Stomach (tissue), 19 donors: Measurements from ENCODE around the gene MBOAT2. TPM values are rescaled to one million over a fixed set of nuclear protein-coding genes. Genes with fewer than 3 reads are reported as not detected.
"Not testable (repeated sequence)": the region's sequence is repeated elsewhere in the genome, so short reads cannot be mapped to it uniquely, and the experiment has no call there.

Experiments used
- DNase-seq, 2 donors: peaks; one replicate each; pipeline versions ENCODE4 v3.0.0 to v3.0.0-alpha.2; 2013 to 2019
- H3K27ac ChIP-seq, 5 donors: fragments of 200-600 bp in 4 of 5; sonication (generic) in 4 of 5; one replicate each; pipeline ENCODE4 v1.5.1; 2013 to 2019; ENCODE audit warnings: mild to moderate bottlenecking in 1 of 5, moderate library complexity in 1 of 5
- H3K27me3 ChIP-seq, 3 donors: fragments of 200-600 bp; sonication (generic); one replicate each; pipeline ENCODE4 v1.5.1; 2017 to 2019; ENCODE audit warnings: mixed run types in 1 of 3
- H3K36me3 ChIP-seq, 4 donors: fragments of 200-600 bp; sonication (generic); 1 replicate in 3 of 4; 2 replicates in 1 of 4; pipeline ENCODE4 v1.5.1; 2016 to 2019
- H3K4me1 ChIP-seq, 4 donors: fragments of 200-600 bp; sonication (generic); one replicate each; pipeline ENCODE4 v1.5.1; 2016 to 2019
- H3K4me3 ChIP-seq, 4 donors: fragments of 200-600 bp; sonication (generic) in 3 of 4; one replicate each; pipeline ENCODE4 v1.5.1; 2016 to 2019; ENCODE audit warnings: mild to moderate bottlenecking in 1 of 4
- H3K9me3 ChIP-seq, 4 donors: fragments of 200-600 bp; sonication (generic); one replicate each; pipeline ENCODE4 v1.5.1; 2016 to 2019
- EP300 ChIP-seq: sonication (generic); formaldehyde crosslinking; IDR thresholded peaks from one replicate; pipeline ENCODE4 v1.6.1; 2017; ENCODE audit warnings: antibody characterized with exemption
- POLR2A ChIP-seq, 4 donors: fragments of 450-650 bp; IDR thresholded peaks; one replicate each; pipeline ENCODE4 v1.6.1; 2016; ENCODE audit warnings: antibody characterized with exemption in 4 of 4, control low read depth in 2 of 4, mild to moderate bottlenecking in 1 of 4, moderate library complexity in 1 of 4
- POLR2AphosphoS5 ChIP-seq, 3 donors: sonication (generic); formaldehyde crosslinking; IDR thresholded peaks; one replicate each; pipeline ENCODE4 v1.6.1; 2016; ENCODE audit warnings: antibody characterized with exemption in 3 of 3
- WGBS, 5 donors: extraction: QIAGEN DNeasy Blood & Tissue Kit in 3 of 5; methylation state at CpG; one replicate each; pipeline versions ENCODE4 v1.1.5 to v1.1.7; 2013 to 2018; 5-methylcytosine and 5-hydroxymethylcytosine counted together
- intact Hi-C: fragments of 100-400 bp; cut with DNase I; formaldehyde crosslinking; loops from one replicate; pipeline ENCODE4 v1.15.1; 2023; ENCODE audit warnings: low total_unique reads
- long read RNA-seq, 10 donors: transcript quantifications; one replicate each; lab custom pipeline, GENCODE V29; 2026
- polyA plus RNA-seq, 3 donors: library from polyadenylated mRNA; stranded (reverse); fragments of 200-250 nt; gene quantifications; one replicate each; pipeline ENCODE4 v1.2.3, GENCODE V29; 2013
- total RNA-seq, 5 donors: library from RNA; depleted of rRNA; stranded (reverse); fragments of >200 nt; gene quantifications; one replicate each; pipeline versions ENCODE4 v1.1.0 to v1.2.3, GENCODE V29; 2014 to 2016
- TF ChIP-seq, protein P1 (sequence below), 7 experiments: fragments of 450-650 bp in 4 of 7; fragments of 200-600 bp in 3 of 7; sonication (generic) in 3 of 7; IDR thresholded peaks; one replicate each; pipeline ENCODE4 v1.5.1; 2016 to 2019; ENCODE audit warnings: antibody characterized with exemption in 7 of 7, control low read depth in 2 of 7, mild to moderate bottlenecking in 1 of 7
- donor health status: healthy with polysubstance abuse.
- donor health status: Bipolar disorder and iron deficiency.
- donor health status: healthy.

The MBOAT2 gene, protein sequence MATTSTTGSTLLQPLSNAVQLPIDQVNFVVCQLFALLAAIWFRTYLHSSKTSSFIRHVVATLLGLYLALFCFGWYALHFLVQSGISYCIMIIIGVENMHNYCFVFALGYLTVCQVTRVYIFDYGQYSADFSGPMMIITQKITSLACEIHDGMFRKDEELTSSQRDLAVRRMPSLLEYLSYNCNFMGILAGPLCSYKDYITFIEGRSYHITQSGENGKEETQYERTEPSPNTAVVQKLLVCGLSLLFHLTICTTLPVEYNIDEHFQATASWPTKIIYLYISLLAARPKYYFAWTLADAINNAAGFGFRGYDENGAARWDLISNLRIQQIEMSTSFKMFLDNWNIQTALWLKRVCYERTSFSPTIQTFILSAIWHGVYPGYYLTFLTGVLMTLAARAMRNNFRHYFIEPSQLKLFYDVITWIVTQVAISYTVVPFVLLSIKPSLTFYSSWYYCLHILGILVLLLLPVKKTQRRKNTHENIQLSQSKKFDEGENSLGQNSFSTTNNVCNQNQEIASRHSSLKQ
- total RNA-seq (10 to 100 TPM in 4 of 5 donors, 1 to 10 TPM in 1; 10.0 to 65.5 (median 14.2) TPM), polyA plus RNA-seq (10 to 100 TPM in 1 of 3 donors, 1 to 10 TPM in 2; 2.2 to 15.4 (median 3.2) TPM)
- long read RNA-seq, donor 1, full-length matches to known transcripts, result 4 of 4 reads
- long read RNA-seq, donor 1, partial matches to known transcripts, result 0 of 4 reads
- long read RNA-seq, donor 1, other reads (novel, unspliced or antisense), result 0 of 4 reads
- long read RNA-seq, donor 2, full-length matches to known transcripts, result 5 of 5 reads
- long read RNA-seq, donor 2, partial matches to known transcripts, result 0 of 5 reads
- long read RNA-seq, donor 2, other reads (novel, unspliced or antisense), result 0 of 5 reads
- long read RNA-seq, donor 3, full-length matches to known transcripts, result 4 of 4 reads
- long read RNA-seq, donor 3, partial matches to known transcripts, result 0 of 4 reads
- long read RNA-seq, donor 3, other reads (novel, unspliced or antisense), result 0 of 4 reads
- long read RNA-seq, donor 4, result 0 reads
- long read RNA-seq, donor 5, partial matches to known transcripts, result 0 of 3 reads
- long read RNA-seq, donor 5, other reads (novel, unspliced or antisense), result 0 of 3 reads
- long read RNA-seq, donor 6, result 0 reads
- long read RNA-seq, donor 7, full-length matches to known transcripts, result 7 of 7 reads
- long read RNA-seq, donor 7, partial matches to known transcripts, result 0 of 7 reads
- long read RNA-seq, donor 7, other reads (novel, unspliced or antisense), result 0 of 7 reads
- long read RNA-seq, donor 8, full-length matches to known transcripts, result 8 of 15 reads
- long read RNA-seq, donor 8, partial matches to known transcripts, result 7 of 15 reads
- long read RNA-seq, donor 8, other reads (novel, unspliced or antisense), result 0 of 15 reads
- long read RNA-seq, donor 9, full-length matches to known transcripts, result 2 of 2 reads
- long read RNA-seq, donor 9, partial matches to known transcripts, result 0 of 2 reads
- long read RNA-seq, donor 9, other reads (novel, unspliced or antisense), result 0 of 2 reads
- long read RNA-seq, donor 10, result 0 reads

GRCh38 chr2:9003616-9004337 is at the start of gene MBOAT2:
MBOAT2 (minus strand) TSS chr2:9003684; CDS start chr2:9003614, 70 bp downstream.
- H3K9me3 ChIP-seq, result no peaks in the 10 kb centered on the region
- peak within 1 kb of the TSS; percentile 83 to 91 (median 88) for H3K27ac ChIP-seq
- H3K36me3 ChIP-seq, result no peaks in the 10 kb centered on the region
- peak; percentile 86 to 98 for DNase-seq
- peaks cover 0 to 36% (median 18%) of the 10 kb centered on the region in 4 donors for H3K4me1 ChIP-seq
- no peaks in the 10 kb centered on the region for H3K27me3 ChIP-seq
- peak within 1 kb of the TSS; percentile 76 to 87 (median 82) for H3K4me3 ChIP-seq
- intact Hi-C loops, result no loop called here
- TF ChIP-seq, protein P1, sequence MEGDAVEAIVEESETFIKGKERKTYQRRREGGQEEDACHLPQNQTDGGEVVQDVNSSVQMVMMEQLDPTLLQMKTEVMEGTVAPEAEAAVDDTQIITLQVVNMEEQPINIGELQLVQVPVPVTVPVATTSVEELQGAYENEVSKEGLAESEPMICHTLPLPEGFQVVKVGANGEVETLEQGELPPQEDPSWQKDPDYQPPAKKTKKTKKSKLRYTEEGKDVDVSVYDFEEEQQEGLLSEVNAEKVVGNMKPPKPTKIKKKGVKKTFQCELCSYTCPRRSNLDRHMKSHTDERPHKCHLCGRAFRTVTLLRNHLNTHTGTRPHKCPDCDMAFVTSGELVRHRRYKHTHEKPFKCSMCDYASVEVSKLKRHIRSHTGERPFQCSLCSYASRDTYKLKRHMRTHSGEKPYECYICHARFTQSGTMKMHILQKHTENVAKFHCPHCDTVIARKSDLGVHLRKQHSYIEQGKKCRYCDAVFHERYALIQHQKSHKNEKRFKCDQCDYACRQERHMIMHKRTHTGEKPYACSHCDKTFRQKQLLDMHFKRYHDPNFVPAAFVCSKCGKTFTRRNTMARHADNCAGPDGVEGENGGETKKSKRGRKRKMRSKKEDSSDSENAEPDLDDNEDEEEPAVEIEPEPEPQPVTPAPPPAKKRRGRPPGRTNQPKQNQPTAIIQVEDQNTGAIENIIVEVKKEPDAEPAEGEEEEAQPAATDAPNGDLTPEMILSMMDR (IDR thresholded peaks at IDR 0.05), result no peak
- TF ChIP-seq EP300, result no peak
- peak in 1 of 4 donors; percentile 16 for TF ChIP-seq POLR2A (IDR thresholded peaks at IDR 0.05)
- peak in 2 of 3 donors; percentile 76 to 79 for TF ChIP-seq POLR2AphosphoS5 (IDR thresholded peaks at IDR 0.05)
- WGBS, 5 donors, result 0 to 1% (median 0%) methylated on average over 17 to 96 of the region's 104 CpGs

DNA sequence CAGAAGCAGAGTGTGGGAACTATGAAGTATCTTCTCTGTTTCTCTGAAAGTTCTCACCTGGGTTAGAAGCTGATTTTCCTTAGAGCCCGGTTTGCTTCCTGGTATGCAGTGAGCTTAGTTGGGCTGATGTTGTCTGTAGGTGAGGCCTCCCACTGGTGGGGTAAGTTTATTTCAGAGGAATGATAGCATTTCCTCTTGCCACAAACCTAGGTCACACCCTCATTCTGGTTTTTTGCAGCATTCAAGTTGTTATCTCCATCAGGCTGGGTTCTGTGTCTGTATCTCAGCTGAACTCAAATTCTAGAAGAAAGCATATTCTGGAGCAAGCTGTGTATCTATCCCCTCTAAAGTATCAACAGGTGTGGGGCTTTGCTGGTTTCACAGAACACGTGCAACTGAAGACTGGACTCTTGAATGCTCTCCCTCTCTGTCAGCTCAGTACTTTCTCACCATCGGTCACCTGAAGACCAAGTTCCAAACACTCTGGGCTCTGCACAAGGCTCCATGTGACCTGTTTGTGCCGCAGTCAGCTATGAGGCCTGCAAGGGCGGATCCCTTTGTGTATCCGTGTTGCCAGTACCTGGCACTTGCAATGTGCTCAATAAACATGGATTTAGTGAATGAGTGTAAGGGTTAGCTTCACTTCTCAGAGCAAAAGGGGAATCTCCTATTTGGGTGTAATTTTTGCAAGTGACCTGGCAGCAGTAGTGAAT is 49.5 kb upstream of the MBOAT2 start:
- intact Hi-C loops, result no loop called here
- no peak for TF ChIP-seq EP300
- no peak for TF ChIP-seq POLR2AphosphoS5 (IDR thresholded peaks at IDR 0.05)
- TF ChIP-seq POLR2A (IDR thresholded peaks at IDR 0.05), result no peak
- TF ChIP-seq, protein P1 (IDR thresholded peaks at IDR 0.05), result no peak
- Histone ChIP-seq H3K4me1 (no peaks in the 10 kb centered on the region), H3K36me3 (no peaks in the 10 kb centered on the region), H3K9me3 (no peaks in the 10 kb centered on the region), H3K27me3 (no peaks in the 10 kb centered on the region), H3K27ac (no peak overlapping the region), H3K4me3 (no peak overlapping the region)
- no peak for DNase-seq
- 77 to 83% (median 81%) methylated on average over 6 of the region's 6 CpGs for WGBS, 5 donors

DNA sequence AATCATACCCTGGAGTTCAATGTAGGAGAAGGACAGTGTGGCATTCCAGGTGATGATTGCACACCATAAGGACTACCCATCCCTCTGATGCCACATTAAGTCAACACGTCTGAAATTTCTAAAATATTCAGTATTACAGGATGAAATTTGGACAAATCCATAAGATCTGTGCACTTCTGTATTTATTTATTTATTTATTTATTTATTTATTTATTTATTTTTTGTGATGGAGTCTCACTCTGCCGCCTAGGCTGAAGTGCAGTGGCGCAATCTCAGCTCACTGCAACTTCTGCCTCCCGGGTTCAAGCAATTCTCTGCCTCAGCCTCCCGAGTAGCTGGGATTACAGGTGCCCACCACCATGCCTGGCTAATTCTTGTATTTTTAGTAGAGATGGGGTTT is 48.0 kb upstream of the MBOAT2 start:
- H3K4me3 ChIP-seq, H3K9me3 ChIP-seq, H3K27me3 ChIP-seq, DNase-seq, H3K4me1 ChIP-seq, H3K36me3 ChIP-seq, H3K27ac ChIP-seq, intact Hi-C loops: not testable (repeated sequence)
- 90 to 96% (median 94%) methylated on average over 5 of the region's 5 CpGs for WGBS, 5 donors
